GM18867 (cell line): Measurements from ENCODE around the gene PC.

ENCODE experiments used
- ATAC-seq: cut with Tn5 transposase; IDR thresholded peaks from one replicate; pipeline ENCODE4 v1.9.1; 2021; ENCODE audit warnings: mild to moderate bottlenecking, moderate library complexity; ENCODE audit not compliant: unreplicated experiment

The PC gene

DNA sequence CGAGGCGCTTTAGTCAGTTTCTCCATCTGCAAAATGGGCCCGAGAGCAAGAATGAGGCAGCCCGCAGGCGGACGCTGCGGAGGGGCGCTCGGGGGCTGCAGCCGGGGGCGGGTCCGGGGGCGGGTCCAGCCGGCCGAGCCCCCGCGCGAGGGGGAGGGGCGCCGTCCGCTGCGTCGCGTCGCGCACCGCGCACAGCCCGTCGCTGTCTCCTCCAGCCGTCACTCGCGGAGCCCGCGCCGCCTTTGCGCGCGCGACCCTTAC lies 282 bp downstream of the PC start:
- peak; percentile 42 for ATAC-seq

DNA sequence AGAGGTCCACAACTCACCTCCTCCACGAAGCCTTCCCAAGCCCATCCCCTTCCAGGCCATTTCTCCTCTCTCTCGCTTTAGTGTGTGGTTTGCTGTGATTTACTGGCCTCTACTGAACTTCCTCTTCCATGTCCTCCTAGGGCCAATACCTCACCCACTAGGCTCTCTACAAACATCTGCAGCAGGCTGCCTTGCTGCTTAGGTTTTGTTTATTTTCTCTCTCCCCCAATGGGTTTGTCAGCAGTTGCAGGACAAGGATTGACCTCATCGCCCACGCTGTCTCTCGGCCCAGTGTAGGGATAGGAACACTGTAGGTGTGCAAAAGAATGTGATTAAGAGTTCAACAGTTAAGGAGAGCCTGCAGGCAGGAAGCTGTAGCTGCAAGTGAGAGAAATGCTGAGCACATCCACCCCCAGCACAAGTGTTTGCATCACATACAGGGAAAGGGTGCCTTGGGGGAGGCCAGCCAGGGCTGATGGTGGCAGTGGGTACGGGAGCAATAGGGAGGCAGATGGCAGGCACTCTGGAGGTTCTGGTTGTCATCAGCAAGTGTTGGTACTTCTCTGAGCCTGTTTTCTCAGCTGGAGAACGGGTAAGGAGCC lies 1.4 kb downstream of the PC start:
- no peak for ATAC-seq

DNA sequence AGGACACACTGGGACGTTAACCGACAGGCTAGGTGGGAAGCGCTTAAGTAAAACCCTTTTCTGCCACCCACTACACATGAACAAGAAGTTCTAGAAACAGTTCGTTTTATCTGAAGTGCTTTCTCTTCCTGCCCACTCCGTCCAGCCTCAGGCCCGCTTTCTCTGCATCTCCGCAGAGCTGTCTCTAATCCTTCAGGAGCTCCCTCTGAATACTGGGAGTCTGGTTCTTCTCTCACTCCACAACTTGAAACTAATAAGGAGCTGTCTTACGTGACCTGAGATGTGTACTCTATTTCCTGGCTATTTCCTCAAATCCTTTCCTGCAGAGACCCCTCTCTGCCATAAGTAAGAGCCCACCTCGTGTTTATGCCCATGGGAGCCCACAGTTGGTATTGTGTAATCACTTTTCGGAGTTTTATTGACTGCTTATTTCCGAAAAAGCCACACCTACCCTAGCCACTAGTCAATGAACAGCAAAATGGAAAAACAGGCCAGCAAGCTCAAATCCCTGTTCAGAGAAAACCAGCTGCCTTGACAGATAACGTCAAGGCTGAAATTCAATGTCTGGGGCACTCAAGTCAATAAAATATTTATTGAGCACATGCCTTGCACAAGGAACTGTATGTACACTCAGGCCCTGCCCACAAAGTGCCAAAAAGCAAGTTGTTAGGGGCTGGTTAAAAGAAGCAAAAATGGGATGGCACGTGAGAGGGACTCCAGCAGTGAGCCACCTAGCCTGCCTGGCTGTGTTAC lies 4.9 kb downstream of the PC start:
- no peak for ATAC-seq

DNA sequence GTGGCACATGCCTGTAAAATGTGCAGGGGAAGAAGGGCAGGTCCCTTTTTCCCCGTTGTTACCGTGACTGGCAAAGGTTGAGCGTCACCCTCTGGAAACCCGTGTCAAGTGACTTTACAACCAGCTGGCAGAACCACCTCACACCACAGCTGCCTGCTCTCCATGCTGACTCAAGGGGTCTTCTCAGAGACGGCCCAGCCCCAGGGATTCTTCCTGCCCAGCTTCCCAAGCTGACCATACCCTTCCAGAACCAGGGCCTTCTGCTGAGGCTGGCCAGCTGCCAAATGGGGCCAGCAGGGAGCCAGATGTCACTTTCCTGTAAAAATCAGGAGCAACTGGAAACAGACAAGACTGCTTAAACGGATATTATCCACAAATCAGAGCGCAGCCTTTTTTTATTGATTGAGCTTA lies 6.3 kb downstream of the PC start:
- no peak for ATAC-seq

DNA sequence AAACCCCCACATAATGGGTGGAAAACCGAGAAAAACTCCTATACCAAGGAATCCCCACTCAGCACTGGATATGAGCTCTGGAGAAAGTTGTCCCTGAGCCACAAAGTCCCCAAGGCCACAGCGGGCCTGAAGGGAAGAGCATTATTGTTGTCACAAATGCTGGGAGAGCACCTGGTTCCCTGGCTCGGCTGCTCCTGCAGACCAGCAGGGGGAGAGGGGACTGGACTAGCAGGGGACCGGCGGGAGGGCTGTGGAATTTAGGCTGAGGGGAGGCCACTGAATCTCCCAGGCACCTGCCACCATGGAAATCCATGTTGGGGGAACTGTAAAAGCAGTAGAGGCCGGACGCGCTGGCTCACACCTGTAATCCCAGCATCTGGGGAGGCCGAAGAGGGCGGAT lies 7.0 kb downstream of the PC start:
- ATAC-seq: no peak

DNA sequence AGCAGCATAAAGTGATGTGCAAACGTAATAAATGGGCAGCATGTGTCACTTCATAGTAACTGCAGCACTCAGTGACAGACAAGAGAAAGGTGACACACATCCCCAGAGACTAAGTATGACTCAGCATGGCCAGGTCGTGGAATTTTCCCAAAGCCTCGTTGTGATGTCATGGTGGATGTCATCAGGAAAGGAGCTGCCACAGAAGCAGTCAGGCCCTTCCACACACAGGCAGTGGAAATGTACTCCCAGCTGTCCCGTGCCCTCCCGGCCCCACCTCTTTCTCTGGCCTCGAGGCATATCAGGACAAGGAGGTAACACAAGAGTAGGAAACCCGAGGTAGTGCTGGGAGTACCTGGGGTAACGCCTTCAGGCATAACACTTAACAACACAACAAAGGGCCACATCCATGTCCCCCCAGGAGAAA lies 8.1 kb downstream of the PC start:
- no peak for ATAC-seq

DNA sequence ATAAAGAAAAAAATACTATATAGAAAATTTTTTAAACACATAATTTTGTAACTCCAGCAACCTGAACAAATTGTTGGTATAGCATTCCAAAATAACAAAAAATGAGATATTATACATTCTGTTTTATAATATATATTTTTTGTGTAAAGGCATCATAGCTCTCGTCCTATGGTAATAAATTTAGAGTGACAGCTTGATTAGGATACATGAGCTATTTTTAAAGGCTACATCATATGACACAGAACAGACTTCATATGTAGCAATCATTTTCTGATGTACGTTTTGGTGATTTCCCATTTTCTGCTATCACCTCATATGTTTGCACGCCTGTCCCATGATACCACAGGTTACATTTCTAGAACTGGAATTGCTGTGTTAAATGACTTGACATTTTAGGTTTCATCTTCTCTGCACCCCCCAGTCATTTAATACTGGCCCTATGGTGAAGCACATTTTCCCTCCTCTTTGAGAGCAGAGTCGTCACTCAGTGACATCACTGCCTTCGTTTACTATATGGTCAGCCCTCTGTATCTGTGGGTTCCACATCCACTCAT lies 19.5 kb downstream of the PC start:
- ATAC-seq: no peak

DNA sequence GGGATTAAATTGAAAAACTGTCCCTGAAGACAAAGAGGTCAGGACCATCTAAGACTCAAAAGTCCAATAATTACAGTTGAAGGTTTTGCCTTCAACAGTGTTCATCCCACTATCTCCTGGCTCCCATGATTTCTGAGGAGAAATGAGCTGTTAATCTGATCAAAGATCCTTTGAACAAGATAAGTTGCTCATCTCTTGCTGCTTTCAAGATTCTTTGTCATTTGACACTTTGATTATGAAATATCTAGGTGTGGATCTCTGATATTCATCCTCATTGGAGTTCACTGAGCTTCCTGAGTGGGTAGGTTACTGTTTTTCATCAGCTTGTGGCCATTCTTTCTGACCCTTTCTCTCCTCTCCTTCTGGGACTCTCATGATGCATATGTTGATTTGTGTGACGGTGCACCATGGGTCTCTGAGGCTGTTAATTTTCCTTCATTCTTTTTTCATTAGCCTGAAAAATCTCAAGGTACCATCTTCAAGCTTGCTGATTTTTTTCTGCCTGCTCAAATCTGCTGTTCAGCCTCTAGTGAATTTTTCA lies 20.9 kb downstream of the PC start:
- ATAC-seq: no peak

DNA sequence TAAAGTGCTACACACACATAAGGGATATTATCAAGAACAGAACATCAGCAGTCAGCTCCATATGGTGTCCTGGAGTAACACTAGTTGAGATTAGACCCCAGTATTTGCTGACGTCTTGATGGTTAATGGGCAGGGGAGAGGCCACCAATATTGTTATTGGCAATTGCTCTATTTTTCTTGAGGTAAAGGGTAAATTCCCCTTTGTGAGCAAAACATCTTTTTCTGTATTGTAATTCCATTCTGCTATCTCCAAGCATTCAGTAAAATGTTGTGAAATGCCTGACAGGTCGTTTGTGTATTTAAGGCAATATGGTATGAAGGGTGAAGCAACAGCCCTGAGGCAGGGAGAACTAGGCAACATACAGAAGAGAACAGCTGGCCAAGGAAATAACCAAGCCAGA lies 21.9 kb downstream of the PC start:
- ATAC-seq: no peak

DNA sequence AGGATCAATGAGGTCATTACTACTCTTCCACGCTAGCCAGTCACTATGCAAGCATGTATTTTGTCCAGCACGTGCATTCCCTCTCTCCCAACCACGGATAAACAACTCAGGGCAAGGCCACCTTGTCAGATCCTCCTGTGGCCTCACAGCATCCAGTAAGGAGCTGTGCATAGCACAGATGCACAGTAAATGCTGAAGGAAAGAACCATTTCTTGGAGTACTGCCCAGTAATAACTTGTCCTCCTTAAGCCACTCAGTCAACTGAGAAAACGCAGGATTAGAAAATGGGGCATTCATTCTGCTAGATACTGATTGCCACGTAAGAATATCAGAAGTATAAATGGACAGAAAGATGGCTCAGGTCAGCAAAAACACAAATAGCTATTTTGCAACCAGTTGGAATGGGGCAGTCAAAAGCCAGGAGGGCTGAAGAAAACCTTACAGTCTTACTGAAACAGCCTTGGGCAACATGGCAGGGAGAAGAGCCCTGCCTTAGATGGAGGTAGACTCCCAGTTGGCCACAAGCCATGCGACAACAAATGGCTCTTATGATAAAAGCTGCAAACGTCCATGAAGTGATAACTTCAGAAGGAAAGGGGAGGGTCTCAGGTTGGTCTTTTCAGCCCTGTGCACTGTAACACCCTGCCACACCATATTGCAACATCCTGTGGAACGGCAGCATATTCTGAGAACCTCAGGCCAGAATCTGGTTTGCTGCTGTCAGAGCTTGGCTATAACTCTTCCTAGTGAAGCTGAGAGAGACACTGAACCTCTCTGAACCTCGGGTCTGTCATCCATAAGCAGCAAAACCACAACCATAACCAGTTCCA lies 23.0 kb downstream of the PC start:
- ATAC-seq: no peak

DNA sequence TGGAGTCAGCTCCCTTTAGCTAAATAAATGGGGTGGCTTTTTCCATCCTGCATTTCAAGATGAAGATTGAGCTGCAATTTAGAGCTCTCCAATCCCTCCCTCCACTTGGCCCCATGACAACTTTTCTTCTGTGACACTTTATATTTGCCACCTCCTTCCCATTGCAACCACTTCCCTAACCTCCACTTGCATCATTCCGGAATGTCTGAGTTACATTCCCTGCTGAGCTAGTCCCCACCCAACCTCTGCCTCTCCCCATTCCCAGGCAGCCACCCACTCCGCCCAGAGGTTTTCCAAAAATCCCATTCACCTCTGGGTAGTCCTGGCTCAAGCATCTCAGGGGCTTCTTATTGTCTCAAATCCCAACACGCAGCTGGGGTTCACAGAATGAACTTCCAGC lies 24.7 kb downstream of the PC start:
- ATAC-seq: no peak

DNA sequence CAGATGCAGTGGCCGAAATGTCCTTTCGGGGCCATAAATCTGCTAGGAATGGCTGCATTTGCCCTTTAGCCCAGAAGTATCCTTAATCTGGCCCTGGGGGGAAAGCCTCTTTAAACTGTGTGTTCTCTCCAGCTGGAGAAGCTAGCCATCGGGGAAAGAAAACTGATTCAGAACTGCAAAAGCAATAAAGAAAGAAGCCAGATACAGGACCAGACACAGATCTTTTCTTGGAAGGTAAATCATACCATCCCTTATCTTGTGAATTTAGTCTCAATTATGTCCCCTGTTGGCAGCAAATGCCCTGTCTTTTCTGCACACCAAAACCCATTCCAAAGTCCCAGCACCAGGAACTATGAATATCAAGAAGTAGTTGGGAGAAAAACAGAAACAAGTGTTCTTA lies 25.6 kb downstream of the PC start:
- no peak for ATAC-seq

DNA sequence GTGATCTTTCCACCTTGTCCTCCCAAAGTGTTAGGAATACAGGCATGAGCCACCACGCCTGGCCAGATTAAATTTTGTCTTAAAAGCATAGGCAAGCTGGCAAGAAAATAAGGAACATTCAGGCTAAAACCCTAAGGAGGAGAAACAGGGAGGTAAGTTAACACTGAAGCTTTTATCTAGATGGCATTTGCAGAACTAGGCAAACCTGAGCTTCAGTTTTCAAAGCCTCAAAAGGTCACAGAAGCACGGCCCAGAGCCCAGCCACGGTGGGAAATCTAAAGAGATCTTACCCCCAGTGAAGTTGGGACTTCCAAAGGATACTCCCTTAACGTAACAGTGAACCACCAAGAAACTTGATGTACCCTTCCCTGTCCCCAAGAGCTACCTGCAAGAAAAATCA lies 28.4 kb downstream of the PC start:
- no peak for ATAC-seq

DNA sequence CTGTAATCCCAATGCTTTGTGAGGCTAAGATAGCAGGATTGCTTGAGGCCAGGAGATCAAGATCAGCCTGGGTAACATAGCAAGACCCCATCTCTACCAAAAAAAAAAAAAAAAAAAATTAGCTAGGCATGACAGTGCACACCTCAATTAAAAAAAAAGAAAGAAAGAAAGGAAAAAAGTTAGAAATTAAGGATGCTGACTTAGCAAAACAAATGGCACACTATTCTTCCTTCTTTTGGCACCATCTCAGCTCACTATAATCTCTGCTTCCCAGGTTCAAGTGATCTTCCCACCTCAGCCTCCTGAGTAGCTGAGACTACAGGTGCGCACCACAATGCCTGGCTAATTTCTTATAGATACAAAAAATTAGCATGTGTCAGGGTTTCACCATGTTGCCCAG lies 33.9 kb downstream of the PC start:
- ATAC-seq: no peak

DNA sequence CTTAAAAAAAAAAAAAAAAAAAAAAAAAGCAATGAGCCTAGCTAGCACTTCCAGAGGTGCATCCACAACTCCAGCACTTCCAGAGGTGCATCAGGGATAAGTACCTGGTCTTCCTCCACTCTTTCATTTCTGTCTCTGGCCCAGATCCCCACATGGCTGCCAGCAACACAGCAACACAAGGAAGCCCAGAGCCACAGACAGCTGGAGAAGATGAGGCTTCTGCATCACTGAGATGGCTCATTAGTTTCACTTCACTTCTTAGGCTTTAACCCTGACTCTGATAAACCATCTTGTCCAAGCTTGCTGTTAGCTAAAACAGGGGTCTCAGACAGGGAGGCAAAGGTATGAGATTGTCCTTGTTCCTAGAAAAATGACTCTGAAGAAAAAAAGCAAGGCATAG lies 35.6 kb downstream of the PC start:
- no peak for ATAC-seq

DNA sequence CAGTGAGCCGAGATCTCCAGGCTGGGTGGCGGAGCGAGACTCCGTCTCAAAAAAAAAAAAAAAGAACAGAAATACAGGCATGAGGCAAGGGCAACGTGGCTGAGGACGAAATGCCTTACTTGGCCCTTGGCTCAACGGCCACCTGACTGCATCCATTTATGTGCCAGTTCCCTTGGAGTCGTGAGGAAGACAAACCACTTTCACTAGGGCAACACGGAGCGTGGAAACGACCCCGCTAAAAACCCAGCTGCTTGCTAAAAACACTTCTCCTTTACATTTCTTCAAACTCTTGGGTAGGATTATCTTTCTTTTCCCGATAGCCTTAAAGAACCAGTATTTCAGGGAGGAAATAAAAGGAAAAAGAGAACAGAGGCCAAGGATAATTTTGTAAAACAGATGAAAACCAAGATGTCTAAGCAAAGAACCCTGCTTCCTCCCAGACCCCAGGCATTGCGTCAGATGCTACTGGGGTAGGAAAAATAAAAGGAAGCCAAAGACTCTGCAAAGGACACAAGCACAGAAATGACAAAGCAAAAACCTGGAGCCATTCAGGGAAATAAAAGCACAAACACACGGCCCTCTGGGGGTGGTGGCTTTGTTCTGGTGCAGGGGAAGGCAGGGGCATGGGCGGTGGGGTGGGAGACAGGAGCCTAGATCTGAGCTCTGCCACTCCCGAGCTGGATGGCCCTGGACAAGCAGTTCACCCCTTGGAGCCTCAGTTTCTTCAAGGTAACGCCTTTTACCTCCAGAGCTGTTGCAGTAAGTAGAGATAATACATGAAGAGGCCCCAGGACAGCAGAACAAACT lies 37.0 kb downstream of the PC start:
- ATAC-seq: no peak

DNA sequence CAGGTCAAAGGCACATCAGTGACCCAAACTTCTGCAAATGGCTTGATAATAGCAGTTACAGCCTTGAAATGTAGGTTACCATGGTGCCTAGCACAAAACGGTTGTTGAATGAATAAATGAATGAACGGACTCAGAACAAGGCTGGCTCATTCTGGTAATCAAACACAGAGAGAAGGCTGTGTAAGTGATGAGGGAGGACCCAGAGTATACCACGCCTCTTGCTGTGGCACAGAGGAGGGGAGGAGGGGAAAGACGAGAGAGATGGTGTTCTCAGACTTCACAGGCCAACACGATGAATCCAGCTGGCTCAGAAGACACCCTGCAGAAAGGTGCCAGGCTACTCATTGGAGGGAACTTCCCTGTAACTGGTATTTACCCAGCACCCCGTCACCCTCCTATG lies 38.3 kb downstream of the PC start:
- no peak for ATAC-seq

DNA sequence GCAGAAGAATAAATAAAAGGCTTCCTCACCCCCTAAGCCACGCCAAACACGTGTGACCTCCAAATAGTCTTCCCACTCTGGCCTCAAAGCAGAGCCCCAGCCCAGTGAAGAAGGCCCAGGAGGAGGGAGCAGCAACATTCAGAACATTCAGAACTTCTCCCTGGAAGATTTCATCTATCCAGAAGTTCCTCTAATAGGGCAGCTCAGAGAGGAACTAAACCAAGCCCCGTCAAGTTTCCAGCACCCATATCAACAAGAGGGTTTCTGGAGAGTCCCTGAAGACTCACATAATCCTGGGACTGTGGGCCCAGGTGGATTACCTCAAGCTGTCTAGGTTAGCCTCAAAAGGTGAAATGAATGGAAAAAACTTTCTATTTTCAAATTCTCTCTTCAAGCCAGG lies 39.4 kb downstream of the PC start:
- no peak for ATAC-seq

DNA sequence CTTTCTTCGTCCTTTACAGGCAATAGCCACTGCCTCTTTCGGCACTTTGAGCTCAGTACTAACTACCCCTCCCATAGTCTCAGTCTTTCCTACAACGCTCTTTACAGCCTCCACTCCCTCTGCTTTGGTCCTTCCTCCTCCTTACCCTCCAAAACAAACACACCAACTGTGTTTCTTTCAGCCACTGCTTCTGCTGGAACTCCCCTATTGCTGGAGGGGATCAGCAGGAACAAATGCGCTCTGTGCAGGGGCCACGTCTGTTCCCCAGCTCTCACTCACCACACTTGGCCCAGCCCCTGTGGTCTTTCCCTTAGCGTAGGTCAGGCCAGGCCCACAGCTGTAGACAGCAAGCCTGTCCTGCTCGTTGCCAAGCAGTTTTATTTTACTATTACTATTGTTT lies 42.3 kb downstream of the PC start:
- no peak for ATAC-seq

DNA sequence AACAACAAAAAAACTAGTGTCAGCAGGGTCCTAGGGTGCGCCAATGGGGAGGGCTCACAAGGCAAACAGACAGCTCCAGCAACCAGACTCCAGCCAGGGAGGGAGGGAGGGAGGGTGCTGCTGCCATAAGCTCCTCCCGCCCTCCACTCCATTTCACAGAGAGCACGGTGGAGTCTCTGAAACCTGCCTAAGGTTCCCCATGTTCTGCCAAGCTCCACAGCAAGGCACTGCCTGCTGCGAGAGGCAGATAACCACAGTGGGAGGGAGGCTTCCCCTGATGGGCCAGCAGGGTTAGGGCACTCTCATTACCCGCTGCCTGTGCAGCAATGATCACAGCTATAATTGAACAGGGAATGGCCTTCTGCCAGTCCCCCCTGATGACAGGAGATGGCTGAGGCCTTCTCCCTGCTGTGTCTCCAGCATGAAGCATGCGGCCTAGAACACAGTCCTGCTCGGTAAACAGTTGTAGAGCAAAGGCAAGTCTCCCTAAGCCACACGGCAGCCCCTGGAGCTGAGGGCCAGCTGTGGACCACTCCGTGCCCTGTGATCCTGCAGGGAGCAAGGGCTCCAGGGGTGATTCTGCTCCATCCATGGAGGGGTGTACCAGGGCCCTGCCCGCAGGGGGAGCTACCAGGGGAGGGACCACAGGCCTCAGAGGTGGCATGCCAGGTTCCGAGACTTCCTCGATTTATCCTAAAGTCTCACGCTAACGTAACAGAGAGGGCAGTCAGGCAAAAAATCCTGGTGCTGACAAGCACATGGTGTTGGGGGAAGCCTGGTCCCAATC lies 42.9 kb downstream of the PC start:
- ATAC-seq: no peak
